Neural cell (in vitro differentiated cells): ENCODE measurements around the gene HOXB1.

Source experiments
- EP300 ChIP-seq: fragments of 450-650 bp; conservative IDR thresholded peaks from 2 replicates; pipeline ENCODE4 v1.6.1; 2014; ENCODE audit warnings: antibody characterized with exemption, mild to moderate bottlenecking, moderate library complexity; ENCODE audit not compliant: poor library complexity, severe bottlenecking
- MXI1 ChIP-seq: fragments of 450-650 bp; conservative IDR thresholded peaks from 2 replicates; pipeline ENCODE4 v1.6.1; 2014; ENCODE audit warnings: antibody characterized with exemption, mild to moderate bottlenecking; ENCODE audit not compliant: poor library complexity, severe bottlenecking
- POLR2AphosphoS5 ChIP-seq: IDR thresholded peaks from 2 replicates; pipeline ENCODE4 v1.6.1; 2012
- RAD21 ChIP-seq: fragments of 450-650 bp; conservative IDR thresholded peaks from 2 replicates; pipeline ENCODE4 v1.6.1; 2014; ENCODE audit warnings: antibody characterized with exemption, mild to moderate bottlenecking, moderate library complexity
- TAF1 ChIP-seq: IDR thresholded peaks from 2 replicates; pipeline ENCODE4 v1.6.1; 2012; ENCODE audit warnings: low read depth
- TF ChIP-seq, protein P1 (sequence below): fragments of 450-650 bp; IDR thresholded peaks from 2 replicates; pipeline ENCODE4 v1.5.1; 2014; ENCODE audit warnings: antibody characterized with exemption, mild to moderate bottlenecking, moderate library complexity; ENCODE audit not compliant: poor library complexity, severe bottlenecking

DNA sequence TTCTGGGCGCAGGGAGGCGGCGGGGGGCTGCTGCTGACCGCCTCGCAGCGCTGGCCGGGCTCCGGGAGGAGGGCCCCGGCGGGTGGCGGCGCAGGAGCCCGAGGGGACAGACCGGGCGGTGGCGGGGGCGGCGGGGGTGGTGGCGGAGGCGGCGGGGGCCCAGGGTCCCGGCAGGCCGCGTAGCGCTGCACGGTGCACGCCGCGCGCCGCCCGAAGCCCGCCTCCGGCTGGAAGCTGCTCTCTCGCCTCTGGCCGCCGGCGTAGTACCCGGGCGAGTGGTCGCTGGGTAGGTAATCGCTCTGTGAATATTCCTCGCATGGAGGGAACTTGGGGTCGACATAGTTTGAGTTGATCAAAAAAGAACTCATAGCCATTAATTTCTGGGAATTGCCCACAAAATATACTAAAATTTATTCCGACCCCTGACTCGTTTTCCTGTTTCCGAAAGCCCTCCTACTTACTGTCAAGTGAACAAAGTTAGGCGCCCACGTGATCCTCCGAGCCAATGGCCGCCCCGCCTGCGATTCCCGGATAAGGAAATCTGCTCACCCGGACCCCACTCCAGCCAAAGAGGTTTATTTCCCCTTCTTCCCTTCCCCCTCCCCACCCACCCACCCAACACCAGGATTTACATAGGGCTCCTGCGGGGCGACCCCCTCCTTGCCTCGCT lies 47.3 kb upstream of the HOXB1 start, which contains the start of gene HOXB4:
- TF ChIP-seq, protein P1, sequence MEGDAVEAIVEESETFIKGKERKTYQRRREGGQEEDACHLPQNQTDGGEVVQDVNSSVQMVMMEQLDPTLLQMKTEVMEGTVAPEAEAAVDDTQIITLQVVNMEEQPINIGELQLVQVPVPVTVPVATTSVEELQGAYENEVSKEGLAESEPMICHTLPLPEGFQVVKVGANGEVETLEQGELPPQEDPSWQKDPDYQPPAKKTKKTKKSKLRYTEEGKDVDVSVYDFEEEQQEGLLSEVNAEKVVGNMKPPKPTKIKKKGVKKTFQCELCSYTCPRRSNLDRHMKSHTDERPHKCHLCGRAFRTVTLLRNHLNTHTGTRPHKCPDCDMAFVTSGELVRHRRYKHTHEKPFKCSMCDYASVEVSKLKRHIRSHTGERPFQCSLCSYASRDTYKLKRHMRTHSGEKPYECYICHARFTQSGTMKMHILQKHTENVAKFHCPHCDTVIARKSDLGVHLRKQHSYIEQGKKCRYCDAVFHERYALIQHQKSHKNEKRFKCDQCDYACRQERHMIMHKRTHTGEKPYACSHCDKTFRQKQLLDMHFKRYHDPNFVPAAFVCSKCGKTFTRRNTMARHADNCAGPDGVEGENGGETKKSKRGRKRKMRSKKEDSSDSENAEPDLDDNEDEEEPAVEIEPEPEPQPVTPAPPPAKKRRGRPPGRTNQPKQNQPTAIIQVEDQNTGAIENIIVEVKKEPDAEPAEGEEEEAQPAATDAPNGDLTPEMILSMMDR, result no peak
- TF ChIP-seq TAF1 (no peak), POLR2AphosphoS5 (no peak), EP300 (no peak), MXI1 (no peak), RAD21 (no peak)
